ENCODE measurements around the gene CIT. TPM values are rescaled to one million over a fixed set of nuclear protein-coding genes. Genes with fewer than 3 reads are reported as not detected.

CIT gene
- total and polyA plus RNA-seq, 9 of the 15 experiments (the other 6 are each of a cell fraction or from before 2014, with no cell fraction given): 1.1 to 46.7 (median 21.3) TPM

DNA sequence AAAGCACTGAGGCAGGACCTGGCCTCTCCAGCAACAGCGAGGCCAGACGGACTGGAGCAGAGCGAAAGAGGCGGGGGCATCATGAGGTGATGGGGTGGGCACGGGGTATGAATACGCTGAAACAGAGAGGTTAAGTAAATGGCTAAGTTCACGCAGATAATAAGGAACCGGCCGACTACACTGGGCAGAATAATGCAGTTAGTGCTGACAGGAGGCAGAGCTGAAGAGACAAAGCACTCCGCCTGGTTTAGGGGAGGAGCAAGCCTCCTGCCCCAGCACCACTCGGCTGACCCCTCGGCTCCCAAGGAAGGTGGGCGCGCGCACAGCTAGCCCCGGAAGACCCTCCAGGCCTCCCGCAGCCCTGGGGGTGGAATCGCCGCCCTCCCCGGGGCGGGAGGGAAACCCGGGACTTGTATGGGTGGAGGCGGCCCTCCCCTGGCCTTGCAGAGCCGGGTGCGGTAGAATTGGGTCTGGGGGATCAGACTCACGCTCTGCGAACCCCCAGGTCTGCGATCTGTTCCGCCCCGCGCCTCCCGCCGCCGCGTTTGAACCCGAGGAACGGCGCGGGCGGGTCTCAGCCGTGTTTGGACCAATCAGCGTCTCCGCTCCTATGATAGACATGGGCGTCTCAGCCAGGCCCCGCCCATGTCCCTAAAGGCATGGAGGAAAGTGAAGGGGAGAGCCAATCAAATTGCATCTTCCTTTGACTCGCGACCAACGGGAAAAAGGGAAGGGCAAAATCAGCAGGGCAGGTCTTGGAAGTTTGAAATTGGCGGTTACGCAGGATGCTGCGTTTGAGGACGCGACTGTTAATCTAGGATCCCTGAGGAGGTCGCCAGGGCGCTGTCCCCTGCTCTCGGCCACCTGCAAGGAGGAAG lies at the start of gene CIT (continued):
- peak; percentile 28; the same call in 1 of the 2 replicates for TF ChIP-seq NR2C2 (CRISPR knock-in tag; IDR thresholded peaks at IDR 0.05)
- peak; percentile 33; the same call in 1 of the 2 replicates for TF ChIP-seq NR2C2 (tag; IDR thresholded peaks at IDR 0.05)
- peak; percentile 50; the same call in 1 of the 2 replicates for TF ChIP-seq KLF6 (CRISPR knock-in tag; IDR thresholded peaks at IDR 0.05; ENCODE audit: borderline replicate concordance)
- TF ChIP-seq PHB2 (IDR thresholded peaks at IDR 0.05; ENCODE audit: low read depth): no peak
- no peak for TF ChIP-seq ZNF436 (CRISPR knock-in tag; IDR thresholded peaks at IDR 0.05)
- peak; percentile 80 for TF ChIP-seq ASH1L (IDR thresholded peaks at IDR 0.05; ENCODE audit: borderline replicate concordance, low read depth, partially characterized antibody)
- no peak for TF ChIP-seq CTCFL (IDR thresholded peaks at IDR 0.05; ENCODE audit: borderline replicate concordance, insufficient read depth, low read depth, low read length, poor library complexity, severe bottlenecking)
- peak; percentile 92 for TF ChIP-seq SPI1 (IDR thresholded peaks at IDR 0.05; ENCODE audit: borderline replicate concordance, low read depth, low read length)
- no peak for TF ChIP-seq SIRT6 (IDR thresholded peaks at IDR 0.05; ENCODE audit: low read depth, low read length)
- TF ChIP-seq ARNT (IDR thresholded peaks at IDR 0.05): peak in 1 of 2 experiments; percentile 34; a peak in 1 of 4 replicates
- 0 out of 2 replicates have a peak, but pooled peaks have one; percentile 4 for TF ChIP-seq C11orf30 (IDR thresholded peaks at IDR 0.05; ENCODE audit: low read depth)
- TF ChIP-seq U2AF2 (optimal IDR thresholded peaks at IDR 0.05; ENCODE audit: low read depth, low read length): no peak
- TF ChIP-seq ARID4B (CRISPR knock-in tag; IDR thresholded peaks at IDR 0.05): peak; percentile 50; the same call in 1 of the 2 replicates
- peak; percentile 85 for TF ChIP-seq SP1 (CRISPR knock-in tag; IDR thresholded peaks at IDR 0.05)
- TF ChIP-seq MAX (CRISPR knock-in tag; IDR thresholded peaks at IDR 0.05): peak; percentile 44; the same call in 1 of the 2 replicates
- peak in 1 of 2 experiments; percentile 61 for TF ChIP-seq NCOA2 (IDR thresholded peaks at IDR 0.05; ENCODE audit: partially characterized antibody in 2 of 2)
- TF ChIP-seq CBX3 (IDR thresholded peaks at IDR 0.05; ENCODE audit: borderline replicate concordance in 1 of 2, low read length in 2 of 2): peak in 1 of 2 experiments; percentile 77; a peak in 1 of 3 replicates
- TF ChIP-seq TCFL5 (CRISPR knock-in tag; conservative IDR thresholded peaks at IDR 0.05): no peak

Data from K562 (cell line).